GM12864 (cell line): ENCODE data around the gene ALK.

Experiments used
- DNase-seq: peaks from one replicate; pipeline ENCODE4 v3.0.0-alpha.2; 2011; ENCODE audit warnings: low read depth
- H3K4me3 ChIP-seq: 2 replicates; pipeline ENCODE4 v1.5.1; 2011; ENCODE audit warnings: mild to moderate bottlenecking, low read depth, low read length, control low read depth
- CTCF ChIP-seq: IDR thresholded peaks from 2 replicates; pipeline ENCODE4 v1.5.1; 2011; ENCODE audit warnings: low read depth, mild to moderate bottlenecking, moderate library complexity, low read length, control low read depth, inconsistent platforms; ENCODE audit errors: missing control alignments

Gene ALK

DNA sequence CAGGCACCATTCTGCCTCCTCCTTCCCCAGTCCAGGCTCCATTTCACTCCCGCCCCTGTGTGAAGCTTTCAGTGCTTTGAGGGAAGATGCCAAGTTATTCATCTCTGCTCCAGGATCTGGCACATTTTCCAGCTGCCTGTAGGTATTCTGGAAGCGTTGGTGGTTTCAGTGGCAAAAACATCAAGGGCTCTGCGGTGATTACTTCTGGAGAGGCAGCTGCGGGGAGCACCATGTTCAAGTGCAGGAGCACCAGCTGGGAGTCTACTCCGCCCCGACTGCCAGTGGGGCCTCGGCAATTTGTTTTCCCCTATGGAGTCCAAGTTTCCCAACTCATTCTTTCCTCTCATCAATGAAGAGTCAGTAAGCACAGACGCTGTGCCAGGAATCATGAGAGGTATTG, 594.5 kb downstream of the ALK start:
- no peak for DNase-seq
- TF ChIP-seq CTCF: no peak
- H3K4me3 ChIP-seq: no peak overlapping the region

DNA sequence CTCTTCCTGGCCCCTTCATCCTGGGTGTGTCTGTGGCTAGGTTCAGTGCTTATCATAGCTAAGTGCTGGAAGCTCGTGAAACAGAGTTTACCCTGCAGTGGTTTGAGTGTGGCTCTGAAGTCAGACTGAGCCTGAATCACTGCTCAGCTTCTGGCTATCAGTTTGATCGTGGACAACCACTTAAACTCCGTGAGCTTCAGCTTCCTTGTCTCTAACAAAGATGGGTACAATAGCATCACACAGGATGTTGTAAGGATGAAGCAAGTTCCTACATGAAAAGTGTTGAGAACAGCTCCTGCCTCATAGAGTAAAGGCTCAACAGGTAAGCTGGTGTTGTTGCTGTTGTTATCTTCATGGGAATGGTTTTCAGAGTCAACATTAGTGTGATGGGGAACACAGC, 595.8 kb downstream of the ALK start:
- no peak for TF ChIP-seq CTCF
- no peak for DNase-seq
- no peak overlapping the region for H3K4me3 ChIP-seq

DNA sequence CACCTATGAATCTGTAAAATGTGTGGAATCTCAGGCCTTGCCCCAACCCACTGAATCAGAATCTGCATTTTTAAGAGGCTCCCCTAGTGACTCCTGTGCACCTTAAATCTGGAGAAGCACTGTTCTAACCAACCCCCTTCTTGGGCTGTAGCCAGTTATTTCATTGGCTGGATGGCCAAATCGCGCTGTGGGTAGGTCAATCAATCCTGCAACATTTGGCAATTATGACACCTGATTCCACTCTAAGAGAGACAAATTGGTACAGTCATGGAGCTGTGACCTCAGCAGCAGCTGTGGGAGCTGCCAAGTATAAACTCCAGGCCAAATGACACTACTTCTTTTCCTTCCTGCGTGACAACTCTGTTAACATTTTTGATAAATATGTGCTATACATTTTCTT, 597.4 kb downstream of the ALK start:
- TF ChIP-seq CTCF: no peak
- no peak overlapping the region for H3K4me3 ChIP-seq
- no peak for DNase-seq

GRCh38 chr2:29323301-29323700, 598.1 kb downstream of the ALK start:
- no peak for TF ChIP-seq CTCF
- no peak overlapping the region for H3K4me3 ChIP-seq
- no peak for DNase-seq

GRCh38 chr2:29322011-29322410, 599.4 kb downstream of the ALK start:
- TF ChIP-seq CTCF: no peak
- no peak for DNase-seq
- H3K4me3 ChIP-seq: no peak overlapping the region

DNA sequence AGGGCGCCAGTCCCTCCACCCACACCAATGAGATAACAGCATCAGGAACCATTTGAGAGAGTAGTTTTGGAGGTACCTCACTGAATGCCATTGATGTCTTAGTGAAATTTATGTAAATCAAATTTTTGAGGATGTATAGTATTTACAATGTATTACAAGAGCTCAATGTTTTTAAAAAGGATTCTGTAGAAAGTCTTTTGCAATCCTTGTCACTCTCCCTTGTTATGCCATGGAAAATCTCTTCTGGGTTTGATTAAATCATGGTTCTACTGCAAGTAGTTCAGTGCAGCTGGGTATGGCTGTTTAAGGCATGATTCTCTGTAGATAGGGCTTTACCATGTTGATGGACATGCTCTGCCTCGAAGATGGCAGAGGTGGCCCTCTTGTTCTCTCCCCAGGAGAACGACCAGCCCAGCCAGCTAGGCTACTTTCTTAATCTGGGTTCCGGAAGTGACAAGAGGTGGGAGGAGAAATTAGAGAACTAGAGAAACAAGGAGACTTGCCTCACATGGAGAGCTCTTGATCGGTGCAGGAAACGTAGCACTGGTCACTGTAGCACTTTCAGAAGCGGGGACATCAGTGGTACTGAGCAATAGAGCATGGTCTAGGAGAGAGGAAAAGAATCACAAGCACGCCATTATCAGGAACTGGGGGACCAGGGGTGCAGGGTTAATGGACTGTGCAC, 603.4 kb downstream of the ALK start:
- no peak overlapping the region for H3K4me3 ChIP-seq
- no peak for DNase-seq
- no peak for TF ChIP-seq CTCF

GRCh38 chr2:29317077-29317517, 604.3 kb downstream of the ALK start:
- TF ChIP-seq CTCF: no peak

More at GRCh38 chr2:29317077-29317517, 604.3 kb downstream of the ALK start:
- no peak overlapping the region for H3K4me3 ChIP-seq
- DNase-seq: peak; percentile 81
